Astrocyte (in vitro differentiated cells and primary cell): ENCODE measurements around the gene NWD2. TPM values are rescaled to one million over a fixed set of nuclear protein-coding genes. Genes with fewer than 3 reads are reported as not detected.

Experiments used
- DNase-seq: peaks from one replicate; pipeline ENCODE4 v3.0.0-alpha.2; 2010; ENCODE audit warnings: low read depth
- FAIRE-seq: peaks from 2 replicates; lab custom pipeline; 2011; peaks lifted over from hg19 to GRCh38; lab: Jason Lieb, UNC
- H2AFZ ChIP-seq: 2 replicates; pipeline ENCODE4 v1.6.0; 2012; ENCODE audit warnings: low read depth, low read length, inconsistent platforms
- H3K27ac ChIP-seq: 2 replicates; pipeline ENCODE4 v1.5.1; 2011; ENCODE audit warnings: low read depth, low read length, inconsistent platforms
- H3K27me3 ChIP-seq: 2 replicates; pipeline ENCODE4 v1.6.0; 2011; ENCODE audit warnings: low read length, inconsistent platforms; ENCODE audit not compliant: insufficient read depth
- H3K36me3 ChIP-seq: 2 replicates; pipeline ENCODE4 v1.5.1; 2011; ENCODE audit warnings: low read length, inconsistent platforms; ENCODE audit not compliant: insufficient read depth
- H3K4me1 ChIP-seq: 2 replicates; pipeline ENCODE4 v1.5.1; 2011; ENCODE audit warnings: low read length, inconsistent platforms; ENCODE audit not compliant: insufficient read depth
- H3K4me2 ChIP-seq: 2 replicates; pipeline ENCODE4 v1.6.0; 2012; ENCODE audit warnings: low read length, inconsistent platforms
- H3K4me3 ChIP-seq: 2 replicates; pipeline ENCODE4 v1.5.1; 2011; ENCODE audit warnings: low read depth, mild to moderate bottlenecking, low read length, inconsistent platforms; ENCODE audit not compliant: insufficient read depth
- H3K79me2 ChIP-seq: 2 replicates; pipeline ENCODE4 v1.6.0; 2012; ENCODE audit warnings: mild to moderate bottlenecking, low read length, inconsistent platforms; ENCODE audit not compliant: insufficient read depth
- H3K9ac ChIP-seq: 2 replicates; pipeline ENCODE4 v1.6.0; 2012; ENCODE audit warnings: mild to moderate bottlenecking, low read length, inconsistent platforms
- H3K9me3 ChIP-seq: 2 replicates; pipeline ENCODE4 v1.5.1; 2012; ENCODE audit warnings: low read depth, mild to moderate bottlenecking, low read length, inconsistent platforms; ENCODE audit not compliant: insufficient read depth
- H4K20me1 ChIP-seq: 2 replicates; pipeline ENCODE4 v1.6.0; 2012; ENCODE audit warnings: low read length, inconsistent platforms; ENCODE audit not compliant: insufficient read depth
- H3K27ac Mint-ChIP-seq: one replicate; pipeline ENCODE4 v1.8.0; 2021; ENCODE audit warnings: mild to moderate bottlenecking, mixed read lengths; ENCODE audit not compliant: unreplicated experiment
- H3K27me3 Mint-ChIP-seq: one replicate; pipeline ENCODE4 v1.8.0; 2021; ENCODE audit warnings: low read depth, mixed read lengths; ENCODE audit not compliant: unreplicated experiment
- H3K36me3 Mint-ChIP-seq: one replicate; pipeline ENCODE4 v1.8.0; 2021; ENCODE audit warnings: low read depth, mixed read lengths; ENCODE audit not compliant: unreplicated experiment
- H3K4me1 Mint-ChIP-seq: one replicate; pipeline ENCODE4 v1.8.0; 2021; ENCODE audit warnings: low read depth, mixed read lengths; ENCODE audit not compliant: unreplicated experiment
- H3K4me3 Mint-ChIP-seq: one replicate; pipeline ENCODE4 v1.8.0; 2021; ENCODE audit warnings: mild to moderate bottlenecking, moderate library complexity, mixed read lengths; ENCODE audit not compliant: unreplicated experiment
- H3K9me3 Mint-ChIP-seq: one replicate; pipeline ENCODE4 v1.8.0; 2021; ENCODE audit warnings: mild to moderate bottlenecking, mixed read lengths; ENCODE audit not compliant: unreplicated experiment
- EZH2 ChIP-seq: IDR thresholded peaks from 2 replicates; pipeline ENCODE4 v1.6.1; 2012; ENCODE audit warnings: mild to moderate bottlenecking, low read length, inconsistent platforms; ENCODE audit not compliant: insufficient read depth
- total RNA-seq: library from RNA; stranded (reverse); gene quantifications from 2 replicates; pipeline ENCODE4 v1.2.1, GENCODE V29; 2021
- TF ChIP-seq, protein P1 (sequence below): IDR thresholded peaks from 2 replicates; pipeline ENCODE4 v1.5.1; 2011; ENCODE audit warnings: low read depth, mild to moderate bottlenecking, inconsistent platforms, low read length, moderate library complexity; ENCODE audit not compliant: insufficient read depth

NWD2 gene
- total RNA-seq, 1 donor from 2014 or later, result not detected

GRCh38 chr4:37464373-37465128 is 220.0 kb downstream of the NWD2 start:
- Mint-ChIP-seq H3K27me3 (peaks cover 9% of the 10 kb centered on the region), H3K4me1 (no peaks in the 10 kb centered on the region), H3K4me3 (no peak overlapping the region), H3K9me3 (peaks cover 8% of the 10 kb centered on the region), H3K36me3 (no peaks in the 10 kb centered on the region), H3K27ac (no peak overlapping the region)
- no peak overlapping the region for H3K27ac ChIP-seq
- no peak overlapping the region for H3K4me2 ChIP-seq
- no peaks in the 10 kb centered on the region for H3K4me1 ChIP-seq
- no peaks in the 10 kb centered on the region for H3K36me3 ChIP-seq
- no peaks in the 10 kb centered on the region for H3K9me3 ChIP-seq
- DNase-seq (no peak), FAIRE-seq (no peak)
- H3K4me3 ChIP-seq, result no peak overlapping the region
- H3K9ac ChIP-seq, result no peak overlapping the region
- H2AFZ ChIP-seq, result no peak overlapping the region
- no peaks in the 10 kb centered on the region for H3K27me3 ChIP-seq
- no peaks in the 10 kb centered on the region for H4K20me1 ChIP-seq
- no peaks in the 10 kb centered on the region for H3K79me2 ChIP-seq
- TF ChIP-seq EZH2, result no peak
- TF ChIP-seq, protein P1, sequence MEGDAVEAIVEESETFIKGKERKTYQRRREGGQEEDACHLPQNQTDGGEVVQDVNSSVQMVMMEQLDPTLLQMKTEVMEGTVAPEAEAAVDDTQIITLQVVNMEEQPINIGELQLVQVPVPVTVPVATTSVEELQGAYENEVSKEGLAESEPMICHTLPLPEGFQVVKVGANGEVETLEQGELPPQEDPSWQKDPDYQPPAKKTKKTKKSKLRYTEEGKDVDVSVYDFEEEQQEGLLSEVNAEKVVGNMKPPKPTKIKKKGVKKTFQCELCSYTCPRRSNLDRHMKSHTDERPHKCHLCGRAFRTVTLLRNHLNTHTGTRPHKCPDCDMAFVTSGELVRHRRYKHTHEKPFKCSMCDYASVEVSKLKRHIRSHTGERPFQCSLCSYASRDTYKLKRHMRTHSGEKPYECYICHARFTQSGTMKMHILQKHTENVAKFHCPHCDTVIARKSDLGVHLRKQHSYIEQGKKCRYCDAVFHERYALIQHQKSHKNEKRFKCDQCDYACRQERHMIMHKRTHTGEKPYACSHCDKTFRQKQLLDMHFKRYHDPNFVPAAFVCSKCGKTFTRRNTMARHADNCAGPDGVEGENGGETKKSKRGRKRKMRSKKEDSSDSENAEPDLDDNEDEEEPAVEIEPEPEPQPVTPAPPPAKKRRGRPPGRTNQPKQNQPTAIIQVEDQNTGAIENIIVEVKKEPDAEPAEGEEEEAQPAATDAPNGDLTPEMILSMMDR, result no peak

GRCh38 chr4:37465296-37465695 is 220.8 kb downstream of the NWD2 start:
- Histone ChIP-seq H4K20me1 (no peaks in the 10 kb centered on the region), H3K36me3 (no peaks in the 10 kb centered on the region), H3K9ac (no peak overlapping the region), H3K4me1 (no peaks in the 10 kb centered on the region), H3K79me2 (no peaks in the 10 kb centered on the region), H2AFZ (no peak overlapping the region), H3K9me3 (no peaks in the 10 kb centered on the region), H3K4me3 (no peak overlapping the region), H3K27ac (no peak overlapping the region), H3K27me3 (no peaks in the 10 kb centered on the region), H3K4me2 (no peak overlapping the region)
- H3K36me3 Mint-ChIP-seq, result no peaks in the 10 kb centered on the region
- no peak overlapping the region for H3K4me3 Mint-ChIP-seq
- no peak for DNase-seq
- H3K4me1 Mint-ChIP-seq, result no peaks in the 10 kb centered on the region
- TF ChIP-seq, protein P1, result no peak
- no peak for TF ChIP-seq EZH2
- peaks cover 9% of the 10 kb centered on the region for H3K27me3 Mint-ChIP-seq
- FAIRE-seq, result no peak
- peaks cover 5% of the 10 kb centered on the region for H3K9me3 Mint-ChIP-seq
- H3K27ac Mint-ChIP-seq, result no peak overlapping the region

GRCh38 chr4:37465845-37466244 is 221.3 kb downstream of the NWD2 start:
- Histone ChIP-seq H3K4me3 (no peak overlapping the region), H3K4me2 (no peak overlapping the region), H3K9me3 (no peaks in the 10 kb centered on the region), H3K4me1 (no peaks in the 10 kb centered on the region), H3K36me3 (no peaks in the 10 kb centered on the region), H3K79me2 (no peaks in the 10 kb centered on the region), H3K27ac (no peak overlapping the region), H3K9ac (no peak overlapping the region), H2AFZ (no peak overlapping the region), H4K20me1 (no peaks in the 10 kb centered on the region), H3K27me3 (no peaks in the 10 kb centered on the region)
- TF ChIP-seq, protein P1, result no peak
- no peak for TF ChIP-seq EZH2
- no peak overlapping the region for H3K27ac Mint-ChIP-seq
- DNase-seq (no peak), FAIRE-seq (no peak)
- H3K36me3 Mint-ChIP-seq, result no peaks in the 10 kb centered on the region
- no peak overlapping the region for H3K4me3 Mint-ChIP-seq
- H3K27me3 Mint-ChIP-seq, result peaks cover 8% of the 10 kb centered on the region
- no peaks in the 10 kb centered on the region for H3K4me1 Mint-ChIP-seq
- peaks cover 3% of the 10 kb centered on the region for H3K9me3 Mint-ChIP-seq
